Mesothelial cell of epicardium (in vitro differentiated cells): ENCODE measurements around the gene GPR68. TPM values are rescaled to one million over a fixed set of nuclear protein-coding genes. Genes with fewer than 3 reads are reported as not detected.

Experiments
- DNase-seq, 2 experiments: peaks; one replicate each; pipeline ENCODE4 v3.0.0; 2021; ENCODE audit warnings: low spot score in 2 of 2; ENCODE audit not compliant: unreplicated experiment in 2 of 2
- H3K27ac Mint-ChIP-seq: 2 replicates; pipeline ENCODE4 v1.8.0; 2021; ENCODE audit warnings: mixed read lengths
- H3K27me3 Mint-ChIP-seq: 2 replicates; pipeline ENCODE4 v1.8.0; 2021; ENCODE audit warnings: low read depth, mixed read lengths
- H3K36me3 Mint-ChIP-seq: 2 replicates; pipeline ENCODE4 v1.8.0; 2021; ENCODE audit warnings: mixed read lengths
- H3K4me1 Mint-ChIP-seq: 2 replicates; pipeline ENCODE4 v1.8.0; 2021; ENCODE audit warnings: mixed read lengths
- H3K4me3 Mint-ChIP-seq: 2 replicates; pipeline ENCODE4 v1.8.0; 2021; ENCODE audit warnings: mild to moderate bottlenecking, moderate library complexity, mixed read lengths
- H3K9me3 Mint-ChIP-seq: 2 replicates; pipeline ENCODE4 v1.8.0; 2021; ENCODE audit warnings: mixed read lengths
- CTCF ChIP-seq: fragments of 200-600 bp; sonication (generic); IDR thresholded peaks from one replicate; pipeline ENCODE4 v1.5.0; 2021; ENCODE audit warnings: antibody characterized with exemption; ENCODE audit not compliant: unreplicated experiment
- total RNA-seq: library from RNA; stranded (reverse); gene quantifications from 3 replicates; pipeline ENCODE4 v1.2.1, GENCODE V29; 2021

GPR68 gene
- total RNA-seq, 1 donor from 2014 or later: 1.1 TPM

GRCh38 chr14:91284146-91284790, 39.8 kb upstream of the GPR68 start:
- H3K9me3 Mint-ChIP-seq: peaks cover 4% of the 10 kb centered on the region
- no peak for TF ChIP-seq CTCF
- peak overlapping the region; percentile 93 for H3K27ac Mint-ChIP-seq
- no peak overlapping the region for H3K4me3 Mint-ChIP-seq
- H3K4me1 Mint-ChIP-seq: peaks cover 27% of the 10 kb centered on the region
- H3K36me3 Mint-ChIP-seq: peaks cover 12% of the 10 kb centered on the region
- no peak for DNase-seq
- H3K27me3 Mint-ChIP-seq: no peaks in the 10 kb centered on the region

- H3K4me3 Mint-ChIP-seq: no peak overlapping the region
- DNase-seq: no peak
- TF ChIP-seq CTCF: no peak
- no peaks in the 10 kb centered on the region for H3K27me3 Mint-ChIP-seq
- H3K9me3 Mint-ChIP-seq: peaks cover 4% of the 10 kb centered on the region
- H3K36me3 Mint-ChIP-seq: peaks cover 12% of the 10 kb centered on the region
- H3K27ac Mint-ChIP-seq: peak overlapping the region; percentile 93
- peaks cover 27% of the 10 kb centered on the region for H3K4me1 Mint-ChIP-seq
Measured at GRCh38 chr14:91283666-91284065, 39.2 kb upstream of the GPR68 start.

GRCh38 chr14:91282954-91283645, 38.6 kb upstream of the GPR68 start:
- Mint-ChIP-seq H3K4me1 (peaks cover 27% of the 10 kb centered on the region), H3K4me3 (no peak overlapping the region), H3K9me3 (peaks cover 4% of the 10 kb centered on the region), H3K27me3 (no peaks in the 10 kb centered on the region), H3K36me3 (peaks cover 12% of the 10 kb centered on the region), H3K27ac (peak overlapping the region; percentile 93)
- TF ChIP-seq CTCF: no peak
- no peak for DNase-seq

- H3K9me3 Mint-ChIP-seq: peaks cover 4% of the 10 kb centered on the region
- no peak overlapping the region for H3K4me3 Mint-ChIP-seq
- peaks cover 26% of the 10 kb centered on the region for H3K4me1 Mint-ChIP-seq
- no peak overlapping the region for H3K27ac Mint-ChIP-seq
- H3K27me3 Mint-ChIP-seq: no peaks in the 10 kb centered on the region
- TF ChIP-seq CTCF: no peak
- no peak for DNase-seq
- peaks cover 12% of the 10 kb centered on the region for H3K36me3 Mint-ChIP-seq
Measured at GRCh38 chr14:91281346-91281745, 36.8 kb upstream of the GPR68 start.

GRCh38 chr14:91280129-91280528, 35.6 kb upstream of the GPR68 start:
- no peak for TF ChIP-seq CTCF
- Mint-ChIP-seq H3K9me3 (peaks cover 4% of the 10 kb centered on the region), H3K36me3 (peaks cover 12% of the 10 kb centered on the region), H3K4me3 (no peak overlapping the region), H3K4me1 (peaks cover 19% of the 10 kb centered on the region), H3K27ac (no peak overlapping the region), H3K27me3 (no peaks in the 10 kb centered on the region)
- no peak for DNase-seq
